GM12872 (cell line): ENCODE results near the gene MED4.

Source experiments
- TF ChIP-seq, protein P1 (sequence below): IDR thresholded peaks from 3 replicates; pipeline ENCODE4 v1.5.1; 2011; ENCODE audit warnings: low read depth, mild to moderate bottlenecking, low read length, moderate library complexity; ENCODE audit not compliant: insufficient read depth

The MED4 gene

DNA sequence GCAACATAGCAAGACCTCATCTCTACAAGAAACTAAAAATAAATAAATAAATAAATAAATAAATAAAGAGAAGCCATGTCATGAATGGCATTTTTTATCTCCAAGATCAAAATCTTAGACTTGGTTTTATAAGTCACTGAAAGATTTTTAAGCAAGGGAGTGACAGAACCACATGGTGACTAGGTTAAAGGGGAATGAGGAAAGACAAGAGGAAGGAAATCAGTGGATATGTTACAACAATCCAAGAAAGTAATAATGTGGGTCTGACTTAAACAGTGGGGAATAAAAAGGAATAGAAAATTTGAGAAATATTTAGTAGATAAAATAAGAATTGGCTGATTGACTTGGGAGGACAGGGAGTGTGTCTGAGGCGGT is 18.8 kb upstream of the MED4 start:
- TF ChIP-seq, protein P1, sequence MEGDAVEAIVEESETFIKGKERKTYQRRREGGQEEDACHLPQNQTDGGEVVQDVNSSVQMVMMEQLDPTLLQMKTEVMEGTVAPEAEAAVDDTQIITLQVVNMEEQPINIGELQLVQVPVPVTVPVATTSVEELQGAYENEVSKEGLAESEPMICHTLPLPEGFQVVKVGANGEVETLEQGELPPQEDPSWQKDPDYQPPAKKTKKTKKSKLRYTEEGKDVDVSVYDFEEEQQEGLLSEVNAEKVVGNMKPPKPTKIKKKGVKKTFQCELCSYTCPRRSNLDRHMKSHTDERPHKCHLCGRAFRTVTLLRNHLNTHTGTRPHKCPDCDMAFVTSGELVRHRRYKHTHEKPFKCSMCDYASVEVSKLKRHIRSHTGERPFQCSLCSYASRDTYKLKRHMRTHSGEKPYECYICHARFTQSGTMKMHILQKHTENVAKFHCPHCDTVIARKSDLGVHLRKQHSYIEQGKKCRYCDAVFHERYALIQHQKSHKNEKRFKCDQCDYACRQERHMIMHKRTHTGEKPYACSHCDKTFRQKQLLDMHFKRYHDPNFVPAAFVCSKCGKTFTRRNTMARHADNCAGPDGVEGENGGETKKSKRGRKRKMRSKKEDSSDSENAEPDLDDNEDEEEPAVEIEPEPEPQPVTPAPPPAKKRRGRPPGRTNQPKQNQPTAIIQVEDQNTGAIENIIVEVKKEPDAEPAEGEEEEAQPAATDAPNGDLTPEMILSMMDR: no peak

DNA sequence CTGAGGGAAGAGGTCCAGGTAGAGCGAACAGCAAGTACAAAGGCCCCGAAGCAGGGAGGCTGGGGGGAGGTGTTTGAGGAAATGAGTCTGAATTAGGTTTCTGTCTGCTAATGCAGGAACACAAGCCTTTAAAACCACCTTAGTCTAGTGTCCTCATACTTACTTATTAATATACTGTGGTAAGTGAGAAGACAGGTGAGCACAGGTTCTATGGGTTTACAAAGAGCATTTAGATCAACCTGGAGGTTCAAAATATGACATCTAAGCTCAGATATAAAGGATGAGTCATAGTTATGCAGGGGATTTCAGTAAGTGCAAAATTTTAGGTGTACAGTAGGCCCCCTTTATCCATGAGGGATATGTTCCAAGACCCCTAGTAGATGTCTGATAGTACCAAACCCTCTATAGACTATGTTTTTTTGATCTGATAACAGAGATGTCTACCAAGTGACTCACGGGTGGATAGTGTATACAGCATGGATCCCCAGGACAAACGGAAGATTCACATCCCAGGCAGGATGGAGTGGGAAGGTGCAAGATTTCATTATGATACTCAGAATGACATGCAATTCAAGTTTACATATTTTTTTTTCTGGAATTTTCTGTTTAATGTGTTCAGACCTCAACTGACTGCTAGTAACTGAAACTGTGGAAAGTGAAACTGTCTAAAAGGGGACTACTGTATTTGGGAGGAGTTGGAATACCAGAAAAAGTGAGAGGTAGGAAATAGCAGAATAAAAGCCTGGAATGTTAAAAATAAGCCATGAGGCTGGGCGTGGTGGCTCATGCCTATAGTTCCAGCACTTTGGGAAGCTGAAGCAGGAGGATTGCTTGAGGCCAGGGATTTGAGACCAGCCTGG is 18.2 kb upstream of the MED4 start:
- TF ChIP-seq, protein P1: no peak

DNA sequence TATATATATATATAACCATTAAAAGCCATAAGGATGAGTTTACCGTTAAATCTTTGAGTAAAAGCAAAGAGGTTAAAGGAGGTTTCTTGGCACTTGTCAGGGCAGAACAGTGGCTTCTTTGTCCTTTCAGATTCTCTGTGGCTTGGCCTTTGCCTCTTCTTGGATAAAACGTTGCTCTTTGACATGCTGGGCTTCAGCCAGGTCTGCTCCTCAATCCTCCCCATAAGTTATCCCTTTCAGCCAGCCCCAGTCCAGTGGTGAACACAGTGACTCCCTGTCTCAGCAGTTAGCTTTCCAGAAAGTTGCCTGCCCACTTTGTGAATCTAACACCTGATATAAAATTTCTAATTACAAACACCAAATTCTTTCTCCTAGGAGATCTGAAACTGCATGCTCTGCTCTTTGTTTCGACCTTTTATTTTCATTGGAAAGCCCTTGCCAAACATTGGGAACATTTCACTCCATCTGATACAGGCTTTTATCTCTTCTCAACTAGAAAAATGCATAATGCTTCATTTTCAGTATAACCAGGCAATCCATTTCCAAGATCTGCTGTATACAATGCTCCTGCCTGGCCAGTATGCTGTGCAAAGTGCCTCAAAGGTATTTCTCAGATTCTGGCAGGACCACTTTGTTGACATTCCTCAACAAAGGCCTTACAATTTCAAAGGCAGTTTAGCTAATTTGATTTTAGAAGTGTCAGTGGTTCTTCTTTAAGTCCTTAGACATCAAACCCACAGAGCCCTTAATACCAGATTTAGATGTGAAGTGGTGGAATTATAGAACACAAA is 16.2 kb upstream of the MED4 start:
- TF ChIP-seq, protein P1: no peak

DNA sequence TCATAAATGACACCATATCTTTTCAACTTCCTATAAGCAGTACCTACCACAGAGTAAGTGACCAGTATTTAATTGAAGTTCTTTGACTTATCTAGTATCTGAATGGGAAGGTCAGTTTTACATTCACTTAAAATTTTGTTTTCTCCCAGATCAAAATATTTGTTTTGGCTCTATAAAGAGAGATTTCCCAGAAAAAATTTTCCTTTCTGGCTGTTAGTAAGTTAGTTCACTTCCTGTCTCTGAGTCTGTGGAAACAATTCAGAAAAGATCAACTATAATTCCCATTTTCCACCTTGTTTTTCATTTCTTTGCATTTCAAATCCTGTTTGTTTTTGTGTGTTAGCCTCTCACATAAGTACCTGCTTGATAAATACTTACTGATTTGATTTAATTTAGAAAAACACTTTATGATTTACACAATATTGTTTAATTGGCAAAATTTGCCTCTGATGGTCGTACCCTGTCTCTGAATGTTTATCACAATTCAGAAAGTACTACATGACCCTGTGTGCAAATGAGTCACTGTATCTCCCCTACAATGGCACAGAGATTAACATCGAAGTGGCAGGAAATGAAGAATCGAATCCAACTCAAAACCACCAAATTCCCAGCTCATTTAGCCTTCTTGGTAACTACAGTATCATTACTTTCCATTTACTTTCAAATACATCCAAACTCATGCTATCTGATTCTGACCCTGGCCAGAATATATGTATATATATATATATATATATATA is 15.4 kb upstream of the MED4 start:
- TF ChIP-seq, protein P1: no peak

DNA sequence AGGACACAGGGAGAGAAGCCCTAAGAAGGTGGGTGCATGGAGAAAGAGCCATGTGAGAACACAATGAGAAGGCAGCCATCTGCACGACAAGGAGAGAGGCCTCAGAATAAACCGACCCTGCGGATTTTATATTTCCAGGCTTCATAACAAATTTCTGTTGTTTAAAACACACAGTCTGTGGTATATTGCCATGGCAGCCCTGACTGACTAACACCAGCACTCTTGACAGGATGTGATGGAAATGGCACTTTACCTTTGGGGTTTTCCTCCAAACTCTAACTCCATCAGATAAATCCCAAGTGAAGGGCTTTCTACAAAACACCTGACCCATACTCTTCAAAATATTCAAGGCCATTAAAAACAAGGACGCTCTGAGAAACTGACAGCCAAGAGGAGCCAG is 13.2 kb upstream of the MED4 start:
- TF ChIP-seq, protein P1: no peak

DNA sequence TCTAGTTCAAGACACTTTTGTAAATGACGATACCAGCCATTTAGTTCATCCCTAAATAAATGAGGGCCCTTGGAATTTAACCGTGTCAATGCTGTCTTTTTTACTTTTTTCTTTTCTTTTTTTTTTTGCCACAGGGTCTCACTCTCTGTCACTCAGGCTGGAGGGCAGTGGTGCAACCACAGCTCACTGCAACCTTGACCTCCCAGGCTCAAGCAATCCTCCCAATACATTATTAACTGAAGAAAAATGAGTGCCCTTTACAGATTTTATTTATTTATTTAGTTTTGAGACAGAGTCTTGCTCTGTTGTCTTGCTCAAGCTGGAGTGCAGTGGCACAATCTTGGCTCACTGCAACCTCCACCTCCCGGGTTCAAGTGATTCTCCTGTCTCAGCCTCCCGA is 2.9 kb upstream of the MED4 start:
- TF ChIP-seq, protein P1: no peak

DNA sequence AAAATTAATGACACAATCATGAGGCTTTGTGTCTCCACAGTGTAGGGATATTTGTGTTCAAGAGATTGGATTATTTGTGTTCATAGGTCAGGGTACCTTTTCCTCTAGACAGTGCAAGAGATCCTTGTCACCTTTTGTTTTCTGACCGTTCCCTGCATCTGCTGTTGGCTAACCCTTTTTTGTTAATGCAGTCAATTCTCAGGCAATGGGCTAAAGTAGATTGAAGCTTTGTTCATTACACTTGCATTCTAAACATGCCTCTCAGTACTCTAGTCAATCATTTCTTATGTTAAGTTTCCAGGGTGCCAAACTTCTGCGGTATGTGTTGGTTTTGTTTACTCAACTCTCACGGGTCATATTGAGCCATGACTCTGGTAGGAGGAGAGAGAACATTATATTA is 1.8 kb upstream of the MED4 start:
- TF ChIP-seq, protein P1: no peak
